ENCODE measurements around the gene ZSCAN30. TPM values are rescaled to one million over a fixed set of nuclear protein-coding genes. Genes with fewer than 3 reads are reported as not detected.
A peak's percentile ranks its signal among the peaks of the same experiment; 100 is the strongest.

ZSCAN30 gene
- total RNA-seq, 2 experiments from 2014 or later, result 16.0 to 18.3 TPM

- ATAC-seq (no peak), DNase-seq (no peak)
- Mint-ChIP-seq H3K9me3 (ENCODE audit: insufficient read depth) (peaks cover 48% of the 10 kb centered on the region), H3K4me1 (ENCODE audit: low read depth) (peaks cover 4% of the 10 kb centered on the region), H3K27ac (no peak overlapping the region), H3K4me3 (no peak overlapping the region), H3K36me3 (ENCODE audit: low read depth) (peaks cover 88% of the 10 kb centered on the region), H3K27me3 (ENCODE audit: low read depth) (no peaks in the 10 kb centered on the region)
- POLR2A ChIA-PET, result no interaction called here
- CTCF ChIA-PET, result no interaction called here
Observed at GRCh38 chr18:35247412-35248249, 42.4 kb downstream of the ZSCAN30 start.

DNA sequence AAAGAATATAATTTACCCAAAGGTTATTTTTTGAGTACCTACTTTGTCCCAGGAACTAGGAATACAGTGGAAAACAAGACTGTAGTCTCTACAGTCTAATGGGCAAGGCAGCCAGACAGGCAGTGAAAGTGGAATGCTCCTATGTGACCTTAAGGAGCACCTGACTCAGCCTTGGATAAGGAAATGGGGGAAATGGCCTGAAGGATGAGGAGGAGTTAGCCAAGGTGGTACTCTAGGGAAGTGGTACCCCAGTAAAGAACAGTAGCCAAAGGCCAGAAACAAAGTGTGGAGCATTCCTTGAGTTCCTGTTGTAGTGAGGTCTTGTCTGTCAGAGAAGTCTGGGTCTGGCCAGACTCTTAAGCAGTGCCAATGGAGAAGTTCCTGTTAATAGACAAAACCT, 43.2 kb downstream of the ZSCAN30 start:
- H3K36me3 Mint-ChIP-seq (ENCODE audit: low read depth), result peaks cover 86% of the 10 kb centered on the region
- no peak for ATAC-seq
- H3K27me3 Mint-ChIP-seq (ENCODE audit: low read depth), result no peaks in the 10 kb centered on the region
- ChIA-PET POLR2A (no interaction called here), CTCF (interaction anchor here (1.3 kb wide), 1 partner anchor 15 kb away, joined by 4 read pairs; no protein-coding TSS in a partner anchor)
- peaks cover 4% of the 10 kb centered on the region for H3K4me1 Mint-ChIP-seq (ENCODE audit: low read depth)
- peaks cover 48% of the 10 kb centered on the region for H3K9me3 Mint-ChIP-seq (ENCODE audit: insufficient read depth)
- no peak for DNase-seq
- H3K27ac Mint-ChIP-seq, result no peak overlapping the region
- H3K4me3 Mint-ChIP-seq, result no peak overlapping the region

GRCh38 chr18:35245719-35246317, 44.2 kb downstream of the ZSCAN30 start:
- no peak for ATAC-seq
- H3K27me3 Mint-ChIP-seq (ENCODE audit: low read depth), result no peaks in the 10 kb centered on the region
- H3K4me3 Mint-ChIP-seq, result no peak overlapping the region
- H3K27ac Mint-ChIP-seq, result no peak overlapping the region
- H3K36me3 Mint-ChIP-seq (ENCODE audit: low read depth), result peaks cover 78% of the 10 kb centered on the region
- CTCF ChIA-PET, result interaction anchor here (1.3 to 1.6 kb wide), 3 partner anchors 14 to 21 kb away, joined by 4 to 5 read pairs (median 4); no protein-coding TSS in a partner anchor
- H3K9me3 Mint-ChIP-seq (ENCODE audit: insufficient read depth), result peaks cover 39% of the 10 kb centered on the region
- POLR2A ChIA-PET, result interaction anchor here (0.5 to 1.4 kb wide), 3 partner anchors 44 to 98 kb away, joined by 3 to 5 read pairs (median 3); partner anchors contain the start of genes ZNF24 and ZSCAN30
- DNase-seq, result no peak
- H3K4me1 Mint-ChIP-seq (ENCODE audit: low read depth), result peaks cover 4% of the 10 kb centered on the region

GRCh38 chr18:35244671-35245070, 45.4 kb downstream of the ZSCAN30 start:
- ChIA-PET POLR2A (interaction anchor here (1.4 kb wide), 1 partner anchor 99 kb away, joined by 3 read pairs; the partner anchor contains the start of gene ZNF24), CTCF (interaction anchor here (1.0 to 1.4 kb wide), 4 partner anchors 10 to 219 kb away, joined by 3 to 4 read pairs (median 4); no protein-coding TSS in a partner anchor)
- no peak overlapping the region for H3K4me3 Mint-ChIP-seq
- H3K9me3 Mint-ChIP-seq (ENCODE audit: insufficient read depth), result peaks cover 35% of the 10 kb centered on the region
- ATAC-seq, result no peak
- H3K27ac Mint-ChIP-seq, result no peak overlapping the region
- DNase-seq, result no peak
- H3K27me3 Mint-ChIP-seq (ENCODE audit: low read depth), result no peaks in the 10 kb centered on the region
- H3K4me1 Mint-ChIP-seq (ENCODE audit: low read depth), result peaks cover 6% of the 10 kb centered on the region
- peaks cover 68% of the 10 kb centered on the region for H3K36me3 Mint-ChIP-seq (ENCODE audit: low read depth)

DNA sequence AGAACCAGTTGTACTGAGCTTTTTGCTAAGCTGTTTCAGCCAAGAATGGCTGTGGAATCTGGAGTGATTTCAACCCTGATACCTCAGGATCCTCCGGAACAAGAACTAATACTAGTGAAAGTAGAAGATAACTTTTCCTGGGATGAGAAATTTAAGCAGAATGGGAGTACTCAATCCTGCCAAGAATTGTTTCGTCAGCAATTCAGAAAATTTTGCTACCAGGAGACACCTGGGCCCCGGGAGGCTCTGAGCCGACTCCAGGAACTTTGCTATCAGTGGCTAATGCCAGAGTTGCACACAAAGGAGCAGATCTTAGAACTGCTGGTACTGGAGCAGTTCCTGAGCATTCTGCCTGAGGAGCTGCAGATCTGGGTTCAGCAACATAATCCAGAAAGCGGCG, 47.6 kb downstream of the ZSCAN30 start:
- Mint-ChIP-seq H3K27ac (no peak overlapping the region), H3K9me3 (ENCODE audit: insufficient read depth) (peaks cover 29% of the 10 kb centered on the region), H3K36me3 (ENCODE audit: low read depth) (peaks cover 55% of the 10 kb centered on the region), H3K4me3 (no peak overlapping the region), H3K4me1 (ENCODE audit: low read depth) (peaks cover 8% of the 10 kb centered on the region), H3K27me3 (ENCODE audit: low read depth) (no peaks in the 10 kb centered on the region)
- CTCF ChIA-PET, result interaction anchor here (4.8 kb wide), 1 partner anchor 11 kb away, joined by 26 read pairs; no protein-coding TSS in a partner anchor
- DNase-seq, result no peak
- ATAC-seq, result no peak
- POLR2A ChIA-PET, result no interaction called here

GRCh38 chr18:35241448-35241804, 48.6 kb downstream of the ZSCAN30 start:
- Mint-ChIP-seq H3K9me3 (ENCODE audit: insufficient read depth) (peaks cover 22% of the 10 kb centered on the region), H3K27ac (peak overlapping the region; percentile 94), H3K36me3 (ENCODE audit: low read depth) (peaks cover 45% of the 10 kb centered on the region), H3K4me1 (ENCODE audit: low read depth) (peaks cover 8% of the 10 kb centered on the region), H3K27me3 (ENCODE audit: low read depth) (no peaks in the 10 kb centered on the region), H3K4me3 (peak overlapping the region; percentile 87)
- ChIA-PET CTCF (interaction anchor here (1.0 to 4.8 kb wide), 3 partner anchors 10 to 235 kb away, joined by 3 to 26 read pairs (median 4); no protein-coding TSS in a partner anchor), POLR2A (interaction anchor here (0.6 to 3.6 kb wide), 6 partner anchors 13 to 383 kb away, joined by 3 to 28 read pairs (median 5); partner anchors contain the start of genes ZNF24 and ZSCAN30)
- no peak for DNase-seq
- peak; percentile 2 for ATAC-seq

DNA sequence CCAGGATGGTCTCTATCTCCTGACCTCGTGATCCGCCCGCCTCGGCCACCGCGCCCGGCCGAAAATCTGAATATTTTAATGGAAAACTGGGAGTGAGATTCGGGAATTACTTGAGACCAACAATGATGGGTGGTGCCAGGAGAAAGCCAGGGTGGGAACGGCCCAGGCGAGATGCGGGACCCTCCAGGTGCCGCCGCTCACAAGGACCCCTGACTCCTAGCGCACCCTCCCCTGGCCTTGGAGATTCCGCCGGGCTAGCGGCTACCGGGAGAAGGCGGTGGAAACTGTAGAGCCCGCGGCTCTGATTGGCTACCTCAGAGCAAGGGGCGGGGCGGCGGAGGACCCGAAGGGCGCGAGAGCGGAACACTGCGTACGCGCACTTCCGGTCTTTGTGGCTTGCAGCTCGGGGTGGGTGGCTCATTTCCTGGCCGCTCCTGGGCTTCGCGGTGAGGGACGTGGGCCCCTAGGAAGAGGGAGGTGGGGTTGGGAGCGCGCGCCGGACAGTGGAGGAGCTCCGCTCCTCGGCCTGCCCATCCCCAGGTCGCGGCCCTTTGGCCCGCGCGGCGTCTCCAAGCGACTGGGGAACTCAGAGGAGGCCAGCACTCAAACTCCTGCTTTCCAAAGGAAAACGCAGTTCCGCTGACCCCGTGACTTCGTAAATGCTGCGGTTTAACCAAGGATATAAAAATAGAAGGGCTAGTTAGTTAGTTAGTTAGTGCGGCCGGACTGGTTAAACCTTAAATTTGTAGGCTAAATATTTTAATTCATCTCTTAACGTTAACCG, 49.2 kb downstream of the ZSCAN30 start, which contains the start of gene ZNF397:
Gene ZNF397, plus strand, starts transcription at position 371 of the 784 bp plus-strand sequence. CDS start 1,437 bp downstream, outside the sequence.
- H3K4me1 Mint-ChIP-seq (ENCODE audit: low read depth), result peaks cover 8% of the 10 kb centered on the region
- H3K36me3 Mint-ChIP-seq (ENCODE audit: low read depth), result peaks cover 40% of the 10 kb centered on the region
- ATAC-seq, result peak; percentile 99
- H3K4me3 Mint-ChIP-seq, result peak within 1 kb of the TSS; percentile 87
- DNase-seq, result peak; percentile 96
- H3K9me3 Mint-ChIP-seq (ENCODE audit: insufficient read depth), result peaks cover 19% of the 10 kb centered on the region
- POLR2A ChIA-PET, result interaction anchor here (0.6 to 3.6 kb wide), 7 partner anchors 11 to 383 kb away, joined by 3 to 28 read pairs (median 4); partner anchors contain the start of genes ZNF24 and ZSCAN30
- no peaks in the 10 kb centered on the region for H3K27me3 Mint-ChIP-seq (ENCODE audit: low read depth)
- peak within 1 kb of the TSS; percentile 94 for H3K27ac Mint-ChIP-seq
- CTCF ChIA-PET, result interaction anchor here (1.0 to 4.8 kb wide), 7 partner anchors 10 to 235 kb away, joined by 3 to 26 read pairs (median 5); partner anchors contain the start of gene ZSCAN30

DNA sequence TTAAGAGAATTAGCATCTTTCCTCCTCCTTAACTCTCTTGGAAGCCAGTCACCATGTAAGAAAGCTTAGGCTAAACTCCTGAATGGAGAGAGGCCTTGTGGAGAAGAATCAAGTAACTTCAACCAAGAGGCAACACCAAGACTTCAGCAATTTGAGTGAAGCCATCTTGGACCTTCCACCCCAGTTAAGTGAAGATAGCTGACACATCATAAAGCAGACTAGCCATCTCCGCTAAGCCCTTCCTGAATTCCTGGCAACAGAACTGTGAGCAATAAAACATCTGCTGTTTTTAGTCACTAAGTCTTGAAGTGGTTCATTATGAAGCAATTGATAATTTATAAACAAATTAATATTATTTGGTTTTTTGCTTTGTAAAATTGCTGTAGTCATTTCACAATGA, 50.7 kb downstream of the ZSCAN30 start:
- Mint-ChIP-seq H3K27me3 (ENCODE audit: low read depth) (no peaks in the 10 kb centered on the region), H3K4me3 (no peak overlapping the region), H3K4me1 (ENCODE audit: low read depth) (peaks cover 7% of the 10 kb centered on the region), H3K9me3 (ENCODE audit: insufficient read depth) (peaks cover 10% of the 10 kb centered on the region), H3K27ac (no peak overlapping the region), H3K36me3 (ENCODE audit: low read depth) (peaks cover 24% of the 10 kb centered on the region)
- no peak for DNase-seq
- ChIA-PET POLR2A (interaction anchor here (2.5 to 3.6 kb wide), 2 partner anchors 50 to 105 kb away, joined by 15 to 28 read pairs; partner anchors contain the start of genes ZNF24 and ZSCAN30), CTCF (interaction anchor here (1.0 to 4.8 kb wide), 7 partner anchors 8 to 209 kb away, joined by 3 to 26 read pairs (median 5); partner anchors contain the start of gene ZSCAN30)
- no peak for ATAC-seq

- Mint-ChIP-seq H3K36me3 (ENCODE audit: low read depth) (peaks cover 2% of the 10 kb centered on the region), H3K9me3 (ENCODE audit: insufficient read depth) (no peaks in the 10 kb centered on the region), H3K4me3 (no peak overlapping the region), H3K4me1 (ENCODE audit: low read depth) (peaks cover 5% of the 10 kb centered on the region), H3K27ac (no peak overlapping the region), H3K27me3 (ENCODE audit: low read depth) (no peaks in the 10 kb centered on the region)
- no peak for DNase-seq
- ChIA-PET CTCF (interaction anchor here (1.5 kb wide), 1 partner anchor 118 kb away, joined by 4 read pairs; no protein-coding TSS in a partner anchor), POLR2A (interaction anchor here (2.1 kb wide), 1 partner anchor 53 kb away, joined by 10 read pairs; the partner anchor contains the start of gene ZSCAN30)
- ATAC-seq, result no peak
Observed at GRCh38 chr18:35236571-35237363, 53.3 kb downstream of the ZSCAN30 start.

GRCh38 chr18:35231052-35231451, 59.0 kb downstream of the ZSCAN30 start:
- H3K4me1 Mint-ChIP-seq (ENCODE audit: low read depth), result peaks cover 2% of the 10 kb centered on the region
- DNase-seq (peak; percentile 86), ATAC-seq (peak; percentile 80)
- ChIA-PET POLR2A (no interaction called here), CTCF (interaction anchor here (0.6 to 3.8 kb wide), 22 partner anchors 10 to 366 kb away, joined by 3 to 26 read pairs (median 4); partner anchors contain the start of genes ZNF24, ZNF397 and ZSCAN30)
- H3K4me3 Mint-ChIP-seq, result peak overlapping the region; percentile 40
- no peak overlapping the region for H3K27ac Mint-ChIP-seq
- no peaks in the 10 kb centered on the region for H3K9me3 Mint-ChIP-seq (ENCODE audit: insufficient read depth)
- H3K36me3 Mint-ChIP-seq (ENCODE audit: low read depth), result no peaks in the 10 kb centered on the region
- no peaks in the 10 kb centered on the region for H3K27me3 Mint-ChIP-seq (ENCODE audit: low read depth)
